GM12878 (cell line): ENCODE data around the gene CMSS1. TPM values are rescaled to one million over a fixed set of nuclear protein-coding genes. Genes with fewer than 3 reads are reported as not detected.

Experiments used
- ATAC-seq: fragments of 200-7000 bp; cut with Tn5 transposase; 3 replicates; pipeline ENCODE4 v1.9.1; 2020; ENCODE audit warnings: mild to moderate bottlenecking, moderate library complexity
- BruUV-seq: library from RNA; stranded (reverse); fragments of 400-500 nt; replicated peaks from 2 replicates; lab custom pipeline; 2021; lab: Mats Ljungman, UMichigan
- CTCF ChIA-PET: fragments of 300-600 bp; sonication (Branson Sonifier 250); formaldehyde crosslinking; extraction: SDS; loops from one replicate; lab custom pipeline; 2021; ENCODE audit warnings: inconsistent platforms; lab: Yijun Ruan, JAX
- POLR2A ChIA-PET: fragments of 350-600 bp; formaldehyde crosslinking; extraction: SDS; loops from one replicate; lab custom pipeline; 2021; ENCODE audit warnings: inconsistent platforms; lab: Charles Lee
- RAD21 ChIA-PET: fragments of 300-600 bp; sonication (Branson Sonifier 250); formaldehyde crosslinking; loops from one replicate; lab custom pipeline; 2023; ENCODE audit warnings: antibody characterized with exemption; ENCODE audit not compliant: unreplicated experiment; lab: Charles Lee
- SMC1A ChIA-PET: fragments of 300-600 bp; sonication (Branson Sonifier 250); formaldehyde crosslinking; loops from one replicate; lab custom pipeline; 2023; ENCODE audit not compliant: unreplicated experiment, uncharacterized antibody; lab: Charles Lee
- DNase-seq: peaks from one replicate; pipeline ENCODE4 v3.0.0-alpha.2; 2011; ENCODE audit warnings: low read depth, low spot score
- FAIRE-seq: peaks from 3 replicates; lab custom pipeline; 2011; peaks lifted over from hg19 to GRCh38; lab: Jason Lieb, UNC
- H2AFZ ChIP-seq: 2 replicates; pipeline ENCODE4 v1.6.0; 2011; ENCODE audit warnings: low read depth, low read length, control low read depth; ENCODE audit not compliant: control insufficient read depth
- H3K27ac ChIP-seq: 2 replicates; pipeline ENCODE4 v1.5.1; 2011; ENCODE audit warnings: control low read depth; ENCODE audit not compliant: control insufficient read depth, insufficient read depth
- H3K27me3 ChIP-seq, 2 experiments: replicated peaks in 1 of 2; 2 replicates each; pipeline versions ENCODE4 v1.6.0 to v1.6.1; 2011; ENCODE audit warnings: low read length in 1 of 2; ENCODE audit not compliant: control insufficient read depth in 2 of 2, insufficient read depth in 2 of 2
- H3K36me3 ChIP-seq, 2 experiments: 2 replicates each; pipeline ENCODE4 v1.5.1; 2011; ENCODE audit warnings: low read length in 1 of 2; ENCODE audit not compliant: control insufficient read depth in 2 of 2, insufficient read depth in 2 of 2
- H3K4me1 ChIP-seq: 2 replicates; pipeline ENCODE4 v1.6.1; 2011; ENCODE audit warnings: mild to moderate bottlenecking, low read length, moderate library complexity, mixed read lengths; ENCODE audit not compliant: control insufficient read depth, insufficient read depth
- H3K4me2 ChIP-seq: 2 replicates; pipeline ENCODE4 v1.6.0; 2011; ENCODE audit warnings: control low read depth; ENCODE audit not compliant: control insufficient read depth, insufficient read depth
- H3K4me3 ChIP-seq: fragments of 200-600 bp; sonication (generic); 2 replicates; pipeline ENCODE4 v1.5.1; 2016
- H3K79me2 ChIP-seq: 2 replicates; pipeline ENCODE4 v1.6.0; 2011; ENCODE audit warnings: low read length; ENCODE audit not compliant: control insufficient read depth, insufficient read depth
- H3K9ac ChIP-seq: 2 replicates; pipeline ENCODE4 v1.8.0; 2011; ENCODE audit warnings: low read length, control low read depth, mixed read lengths; ENCODE audit not compliant: control insufficient read depth, insufficient read depth
- H3K9me3 ChIP-seq: replicated peaks from 3 replicates; pipeline ENCODE4 v1.5.1; 2011; ENCODE audit warnings: mild to moderate bottlenecking, low read length; ENCODE audit not compliant: control insufficient read depth, insufficient read depth
- H4K20me1 ChIP-seq: 2 replicates; pipeline ENCODE4 v1.6.0; 2011; ENCODE audit not compliant: control insufficient read depth, insufficient read depth
- CBX5 ChIP-seq: sonication (generic); IDR thresholded peaks from 2 replicates; pipeline ENCODE4 v1.6.1; 2016; ENCODE audit warnings: low read depth, moderate library complexity, mild to moderate bottlenecking, inconsistent platforms
- EGR1 ChIP-seq, 2 experiments: IDR thresholded peaks; 1 replicate in 1 of 2; 2 replicates in 1 of 2; pipeline ENCODE4 v1.6.1; 2011 to 2012; ENCODE audit warnings: low read depth in 2 of 2, low read length in 2 of 2, borderline replicate concordance in 1 of 2, mild to moderate bottlenecking in 1 of 2, moderate library complexity in 1 of 2
- FOS ChIP-seq: IDR thresholded peaks from 3 replicates; pipeline ENCODE4 v1.6.1; 2011; ENCODE audit warnings: borderline replicate concordance; ENCODE audit not compliant: insufficient read length; ENCODE audit errors: extremely low read depth
- NFIC ChIP-seq: IDR thresholded peaks from 2 replicates; pipeline ENCODE4 v1.6.1; 2012; ENCODE audit warnings: low read depth, mild to moderate bottlenecking, inconsistent platforms, low read length, moderate library complexity
- NFYA ChIP-seq: IDR thresholded peaks from 2 replicates; pipeline ENCODE4 v1.6.1; 2011; ENCODE audit warnings: low read depth, mild to moderate bottlenecking, low read length, improper control_type of control experiment, borderline replicate concordance
- RBBP5 ChIP-seq: fragments of 200-600 bp; sonication (generic); conservative IDR thresholded peaks from 2 replicates; pipeline ENCODE4 v1.6.1; 2016
- REST ChIP-seq: IDR thresholded peaks from 2 replicates; pipeline ENCODE4 v1.6.1; 2012; ENCODE audit warnings: mild to moderate bottlenecking, low read depth, low read length
- SP1 ChIP-seq: IDR thresholded peaks from one replicate; pipeline ENCODE4 v1.6.1; 2011; ENCODE audit warnings: low read depth, low read length
- USF1 ChIP-seq: IDR thresholded peaks from 2 replicates; pipeline ENCODE4 v1.6.1; 2011; ENCODE audit warnings: borderline replicate concordance, low read depth, mild to moderate bottlenecking, moderate library complexity, mixed read lengths, low read length; ENCODE audit not compliant: insufficient read depth; ENCODE audit errors: extremely low read length
- ZNF592 ChIP-seq: fragments of 450-650 bp; IDR thresholded peaks from 2 replicates; pipeline ENCODE4 v1.6.1; 2017; ENCODE audit warnings: mild to moderate bottlenecking, moderate library complexity
- WGBS: methylation state at CpG from one replicate; pipeline ENCODE4 v1.1.6; 2016; ENCODE audit warnings: low lambda C conversion rate; ENCODE audit not compliant: insufficient replicate concordance, insufficient coverage; ENCODE audit errors: missing lambda C conversion rate; 5-methylcytosine and 5-hydroxymethylcytosine counted together
- in situ Hi-C: fragments of 300-500 bp; cut with MboI; formaldehyde crosslinking; loops from 9 replicates; pipeline ENCODE4 v1.14.3; 2018; ENCODE audit warnings: mixed read lengths
- intact Hi-C: fragments of 100-400 bp; cut with micrococcal nuclease; formaldehyde crosslinking; loops from one replicate; pipeline ENCODE4 v1.14.2; 2022; ENCODE audit not compliant: unreplicated experiment
- polyA plus RNA-seq, 11 experiments: library from polyadenylated mRNA; depleted of rRNA in 4 of 11; unstranded in 6 of 11; stranded (reverse) in 5 of 11; fragments of >200 nt; fragmentation: Nextera tagmentation in 4 of 11; fragmentation: Illumina TruSeq in 1 of 11; extraction: Ambion mirVana in 4 of 11; extraction: Trizol in 1 of 11; gene quantifications; 1 replicate in 1 of 11; 2 replicates in 10 of 11; pipeline versions ENCODE4 v1.2.1 to v1.2.3, GENCODE V29; 2011 to 2016; ENCODE audit warnings: inconsistent platforms in 2 of 11, missing spikeins in 2 of 11, low read depth in 1 of 11
- total RNA-seq, 4 experiments: library from RNA; depleted of rRNA in 3 of 4; stranded (reverse); fragments of >200 nt in 3 of 4; fragmentation: Illumina TruSeq in 1 of 4; extraction: Trizol in 1 of 4; gene quantifications; 2 replicates each; pipeline versions ENCODE4 v1.2.1 to v1.2.3, GENCODE V29; 2013 to 2021

Gene CMSS1
- total and polyA plus RNA-seq, 10 of the 15 experiments (the other 5 are each of a cell fraction or from before 2014, with no cell fraction given): 31.0 to 118 (median 70.1) TPM

- in situ Hi-C loops: no loop called here
- Histone ChIP-seq H3K79me2 (no peaks in the 10 kb centered on the region), H3K4me3 (no peak overlapping the region), H2AFZ (no peak overlapping the region), H3K4me1 (peaks cover 17% of the 10 kb centered on the region), H3K36me3 (no peaks in the 10 kb centered on the region), H3K4me2 (no peak overlapping the region), H3K27ac (no peak overlapping the region)
- BruUV-seq: no TSS peak
- RAD21 ChIA-PET: no interaction called here
- CTCF ChIA-PET: no interaction called here
- SMC1A ChIA-PET: no interaction called here
- ATAC-seq (no peak), DNase-seq (no peak), FAIRE-seq (no peak)
- WGBS: 92% methylated on average over 2 of the region's 2 CpGs
- TF ChIP-seq ZNF592: no peak
- no peak for TF ChIP-seq REST
- TF ChIP-seq NFIC: no peak
- TF ChIP-seq FOS: no peak
- no peak for TF ChIP-seq CBX5
- no peak for TF ChIP-seq USF1
- no peak for TF ChIP-seq RBBP5
- no peak for TF ChIP-seq NFYA
- TF ChIP-seq SP1: no peak
- TF ChIP-seq EGR1 (IDR thresholded peaks at IDR 0.05; ENCODE audit: borderline replicate concordance in 1 of 2, low read depth in 2 of 2, low read length in 2 of 2): no peak
- TF ChIP-seq, all 136 proteins: peak for 0
- Histone ChIP-seq H3K27me3 (no peaks in the 10 kb centered on the region), H3K9ac (no peak overlapping the region), H4K20me1 (no peaks in the 10 kb centered on the region), H3K9me3 (no peaks in the 10 kb centered on the region)
- intact Hi-C loops: no loop called here
- POLR2A ChIA-PET: no interaction called here
These were observed 150.1 kb downstream of the CMSS1 start for GRCh38 chr3:99967796-99968195.
